ENCODE data around the gene CYP26A1.

CYP26A1 gene

DNA sequence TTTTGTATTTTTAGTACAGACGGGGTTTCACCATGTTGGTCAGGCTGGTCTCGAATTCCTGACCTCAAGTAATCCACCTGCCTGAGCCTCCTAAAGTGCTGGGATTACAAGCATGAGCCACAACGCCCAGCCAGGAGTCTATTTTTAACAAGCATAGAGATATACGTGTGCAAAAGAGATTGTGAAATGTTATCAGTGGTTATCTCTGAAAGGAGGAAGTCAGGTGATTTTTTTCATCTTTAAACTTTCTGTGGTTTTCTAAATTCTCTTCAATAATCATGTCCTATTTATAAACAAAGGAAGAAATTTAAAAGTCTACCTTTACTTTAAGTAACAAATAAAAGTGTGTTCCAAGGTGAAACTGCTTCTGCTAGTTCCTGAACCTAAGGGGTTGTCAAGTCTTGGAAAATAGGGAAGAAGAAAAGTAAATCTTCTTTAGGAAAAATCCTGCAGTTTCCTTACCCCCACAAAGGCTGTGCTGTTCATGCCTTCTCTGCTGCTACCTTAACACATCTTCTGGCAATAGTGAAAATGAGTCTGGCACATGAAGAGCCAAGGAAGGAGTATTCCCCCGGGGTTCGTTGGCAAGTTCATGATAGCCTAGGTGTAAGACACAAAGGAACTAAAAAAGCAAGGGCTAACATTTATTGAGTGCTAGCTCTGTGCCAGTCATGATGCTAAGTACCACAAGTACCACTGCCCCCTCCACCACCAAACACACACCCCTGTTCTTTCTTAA is 51.1 kb downstream of the CYP26A1 start:
- TF ChIP-seq, protein P1, sequence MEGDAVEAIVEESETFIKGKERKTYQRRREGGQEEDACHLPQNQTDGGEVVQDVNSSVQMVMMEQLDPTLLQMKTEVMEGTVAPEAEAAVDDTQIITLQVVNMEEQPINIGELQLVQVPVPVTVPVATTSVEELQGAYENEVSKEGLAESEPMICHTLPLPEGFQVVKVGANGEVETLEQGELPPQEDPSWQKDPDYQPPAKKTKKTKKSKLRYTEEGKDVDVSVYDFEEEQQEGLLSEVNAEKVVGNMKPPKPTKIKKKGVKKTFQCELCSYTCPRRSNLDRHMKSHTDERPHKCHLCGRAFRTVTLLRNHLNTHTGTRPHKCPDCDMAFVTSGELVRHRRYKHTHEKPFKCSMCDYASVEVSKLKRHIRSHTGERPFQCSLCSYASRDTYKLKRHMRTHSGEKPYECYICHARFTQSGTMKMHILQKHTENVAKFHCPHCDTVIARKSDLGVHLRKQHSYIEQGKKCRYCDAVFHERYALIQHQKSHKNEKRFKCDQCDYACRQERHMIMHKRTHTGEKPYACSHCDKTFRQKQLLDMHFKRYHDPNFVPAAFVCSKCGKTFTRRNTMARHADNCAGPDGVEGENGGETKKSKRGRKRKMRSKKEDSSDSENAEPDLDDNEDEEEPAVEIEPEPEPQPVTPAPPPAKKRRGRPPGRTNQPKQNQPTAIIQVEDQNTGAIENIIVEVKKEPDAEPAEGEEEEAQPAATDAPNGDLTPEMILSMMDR (conservative IDR thresholded peaks at IDR 0.05; ENCODE audit: low read depth, low read length) = no peak
- no peak for DNase-seq (ENCODE audit: low read depth)
- no peak overlapping the region for H3K4me3 ChIP-seq (ENCODE audit: low read length)

DNA sequence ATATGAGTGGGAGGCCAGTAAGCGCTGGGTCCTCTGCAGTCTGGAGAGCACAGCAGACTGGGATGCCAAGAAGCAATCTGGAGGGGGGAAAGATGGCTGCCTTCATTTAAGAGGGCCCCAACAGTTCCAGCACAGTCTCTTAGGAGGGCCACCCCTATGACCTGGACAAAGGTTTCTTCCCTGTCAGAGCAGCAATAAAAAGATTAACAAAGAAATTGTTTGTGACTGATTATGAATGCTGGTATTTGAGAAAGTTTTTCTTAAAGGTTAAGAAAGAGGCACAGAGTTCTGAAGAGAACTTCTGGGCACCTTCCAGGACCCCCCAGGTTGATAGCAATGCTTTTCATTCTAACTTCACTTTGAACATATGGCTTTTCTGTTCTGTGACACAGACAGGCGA is 52.3 kb downstream of the CYP26A1 start:
- no peak for DNase-seq (ENCODE audit: low read depth)
- H3K4me3 ChIP-seq (ENCODE audit: low read length) = no peak overlapping the region
- TF ChIP-seq, protein P1 (conservative IDR thresholded peaks at IDR 0.05; ENCODE audit: low read depth, low read length) = no peak

DNA sequence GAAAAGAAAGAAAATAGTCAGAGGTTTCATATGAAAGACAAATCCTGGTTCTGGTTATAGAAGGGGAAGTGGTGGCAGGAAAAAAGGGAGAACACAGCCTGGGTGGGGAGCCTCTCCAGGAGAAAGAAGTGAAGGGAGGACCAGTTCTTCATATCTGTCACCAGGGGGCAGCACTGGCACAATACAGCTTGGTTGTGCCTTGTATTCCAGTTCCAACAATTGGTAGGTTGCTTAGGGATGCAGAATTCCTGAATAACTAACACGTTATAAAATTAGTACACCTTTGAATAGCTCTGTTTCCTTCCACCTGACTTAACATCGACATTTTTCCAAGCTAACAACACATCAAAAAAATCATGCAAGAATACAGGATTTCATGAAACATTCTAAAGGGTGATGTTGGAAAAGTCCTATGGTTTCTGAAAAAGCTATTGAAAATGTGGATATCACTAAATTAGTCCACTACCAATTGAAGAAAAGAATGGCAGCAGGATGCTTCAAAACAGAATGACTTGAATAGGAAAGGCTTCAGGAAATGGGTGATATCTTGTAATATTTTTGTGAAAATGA is 52.9 kb downstream of the CYP26A1 start:
- DNase-seq (ENCODE audit: low read depth) = no peak
- no peak overlapping the region for H3K4me3 ChIP-seq (ENCODE audit: low read length)

More for the DNA sequence above, 52.9 kb downstream of the CYP26A1 start:
- TF ChIP-seq, protein P1 (conservative IDR thresholded peaks at IDR 0.05; ENCODE audit: low read depth, low read length) = peak; percentile 51
